ENCODE results near the gene DIPK1B. TPM values are rescaled to one million over a fixed set of nuclear protein-coding genes. Genes with fewer than 3 reads are reported as not detected.

Gene DIPK1B
- polyA plus RNA-seq, 3 donors: 0.10 TPM; not detected in 2

- no peak for DNase-seq
- intact Hi-C loops (cut with micrococcal nuclease): no loop called here
- Histone ChIP-seq H3K9me3 (replicated peaks in 1 of 2; ENCODE audit: control insufficient read depth in 1 of 2, insufficient read depth in 1 of 2, low read length in 2 of 2) (peaks cover 9 to 18% of the 10 kb centered on the region in 2 donors), H3K4me1 (ENCODE audit: control insufficient read depth in 1 of 2, insufficient read depth in 2 of 2, low read length in 2 of 2) (peaks cover 0 to 3% of the 10 kb centered on the region in 2 donors), H3K4me2 (replicated peaks; ENCODE audit: extremely low read depth, low read length, poor library complexity, severe bottlenecking) (no peak overlapping the region), H2AFZ (ENCODE audit: insufficient read depth, low read depth, low read length, poor library complexity, severe bottlenecking) (no peak overlapping the region), H3K27ac (ENCODE audit: low read depth in 1 of 2, low read length in 2 of 2) (no peak overlapping the region), H3K79me2 (ENCODE audit: insufficient read depth, low read length) (no peaks in the 10 kb centered on the region), H3K27me3 (ENCODE audit: control insufficient read depth in 2 of 2, insufficient read depth in 2 of 2, low read length in 2 of 2) (no peaks in the 10 kb centered on the region), H4K20me1 (ENCODE audit: insufficient read depth, low read length) (no peaks in the 10 kb centered on the region), H3K9ac (ENCODE audit: insufficient read depth, low read length, poor library complexity, severe bottlenecking) (no peak overlapping the region), H3K4me3 (replicated peaks in 1 of 3; ENCODE audit: low read depth in 2 of 3, low read length in 3 of 3) (no peak overlapping the region), H3K36me3 (replicated peaks in 1 of 2; ENCODE audit: control insufficient read depth in 1 of 2, insufficient read depth in 2 of 2, low read length in 2 of 2) (no peaks in the 10 kb centered on the region)
- no peaks in the 10 kb centered on the region for H3K36me3 Mint-ChIP-seq
- no peak overlapping the region for H3K4me3 Mint-ChIP-seq
- H3K27me3 Mint-ChIP-seq (ENCODE audit: low read depth in 3 of 3): peaks cover 10 to 19% (median 15%) of the 10 kb centered on the region in 3 donors
- TF ChIP-seq CTCF (IDR thresholded peaks at IDR 0.05): no peak
- peaks cover 4% of the 10 kb centered on the region for H3K4me1 Mint-ChIP-seq
- WGBS (ENCODE audit: insufficient coverage): no CpG with 5 or more reads among the region's 3 CpGs
- H3K27ac Mint-ChIP-seq: no peak overlapping the region
- H3K9me3 Mint-ChIP-seq: peaks cover 8 to 20% (median 14%) of the 10 kb centered on the region in 7 donors
Measured at GRCh38 chr9:136771907-136772415, 59.6 kb downstream of the DIPK1B start.

- Histone ChIP-seq H3K27me3 (ENCODE audit: control insufficient read depth in 2 of 2, insufficient read depth in 2 of 2, low read length in 2 of 2) (no peaks in the 10 kb centered on the region), H3K4me3 (replicated peaks in 1 of 3; ENCODE audit: low read depth in 2 of 3, low read length in 3 of 3) (no peak overlapping the region), H3K9ac (ENCODE audit: insufficient read depth, low read length, poor library complexity, severe bottlenecking) (no peak overlapping the region), H3K36me3 (replicated peaks in 1 of 2; ENCODE audit: control insufficient read depth in 1 of 2, insufficient read depth in 2 of 2, low read length in 2 of 2) (no peaks in the 10 kb centered on the region), H3K27ac (ENCODE audit: low read depth in 1 of 2, low read length in 2 of 2) (no peak overlapping the region), H2AFZ (ENCODE audit: insufficient read depth, low read depth, low read length, poor library complexity, severe bottlenecking) (peak overlapping the region; percentile 41), H3K4me1 (ENCODE audit: control insufficient read depth in 1 of 2, insufficient read depth in 2 of 2, low read length in 2 of 2) (peaks cover 0 to 3% of the 10 kb centered on the region in 2 donors), H4K20me1 (ENCODE audit: insufficient read depth, low read length) (no peaks in the 10 kb centered on the region), H3K4me2 (replicated peaks; ENCODE audit: extremely low read depth, low read length, poor library complexity, severe bottlenecking) (no peak overlapping the region), H3K79me2 (ENCODE audit: insufficient read depth, low read length) (no peaks in the 10 kb centered on the region), H3K9me3 (replicated peaks in 1 of 2; ENCODE audit: control insufficient read depth in 1 of 2, insufficient read depth in 1 of 2, low read length in 2 of 2) (peaks cover 9 to 18% of the 10 kb centered on the region in 2 donors)
- peaks cover 4% of the 10 kb centered on the region for H3K4me1 Mint-ChIP-seq
- H3K27me3 Mint-ChIP-seq (ENCODE audit: low read depth in 3 of 3): peaks cover 12 to 24% (median 14%) of the 10 kb centered on the region in 3 donors
- TF ChIP-seq CTCF (IDR thresholded peaks at IDR 0.05): no peak
- H3K27ac Mint-ChIP-seq: no peak overlapping the region
- H3K4me3 Mint-ChIP-seq: no peak overlapping the region
- intact Hi-C loops (cut with micrococcal nuclease): no loop called here
- H3K36me3 Mint-ChIP-seq: no peaks in the 10 kb centered on the region
- peak in 2 of 3 donors; percentile 42 to 59 for DNase-seq
- WGBS (ENCODE audit: insufficient coverage): 75% methylated on average over 3 of the region's 7 CpGs
- H3K9me3 Mint-ChIP-seq: peaks cover 8 to 20% (median 14%) of the 10 kb centered on the region in 7 donors
Measured at GRCh38 chr9:136773386-136774044, 61.1 kb downstream of the DIPK1B start.

Small RNAs within 50 kb of the gene (small RNA-seq; reads per million reads assigned to genes)
- 127 reads per million, percentile 96 among the genes with 10 or more reads in this experiment for gene MIR126 (ENCODE audit: insufficient read length, low read depth)
- not detected for gene MIR6722 (ENCODE audit: insufficient read length, low read depth)

Other genes with a start within 250 kb of the DIPK1B start
- gene SEC16A, start 229.5 kb upstream of the DIPK1B start, polyA plus RNA-seq: 10 to 100 TPM; 11.1 to 36.8 (median 19.1) TPM
- gene NOTCH1, start 166.5 kb upstream of the DIPK1B start, polyA plus RNA-seq: 10 to 100 TPM in 1 of 3 donors, 1 to 10 TPM in 2; 1.4 to 33.0 (median 2.2) TPM
- gene EGFL7, start 49.7 kb upstream of the DIPK1B start, polyA plus RNA-seq: 1 to 10 TPM; 1.3 to 2.8 (median 2.2) TPM
- 100 to 1,000 TPM in 2 of 3 donors, 10 to 100 TPM in 1; 80.1 to 139 (median 116) TPM for gene AGPAT2, start 25.1 kb upstream of the DIPK1B start, polyA plus RNA-seq
- under 1 TPM in 1 of 3 donors, not detected in 2; 0.16 TPM for gene LCN10, start 30.4 kb downstream of the DIPK1B start, polyA plus RNA-seq
- gene LCN6, start 36.0 kb downstream of the DIPK1B start, polyA plus RNA-seq: not detected
- under 1 TPM in 1 of 3 donors, not detected in 2; 0.27 TPM for gene LCN8, start 45.7 kb downstream of the DIPK1B start, polyA plus RNA-seq
- gene LCN15, start 51.9 kb downstream of the DIPK1B start, polyA plus RNA-seq: not detected
- 10 to 100 TPM; 33.1 to 47.2 (median 39.2) TPM for gene TMEM141, start 78.8 kb downstream of the DIPK1B start, polyA plus RNA-seq
- 1 to 10 TPM in 1 of 3 donors, under 1 TPM in 1, not detected in 1; 0.54 to 2.1 TPM for gene CCDC183, start 83.8 kb downstream of the DIPK1B start, polyA plus RNA-seq
- 10 to 100 TPM in 1 of 3 donors, 1 to 10 TPM in 2; 6.7 to 30.9 (median 8.1) TPM for gene RABL6, start 95.4 kb downstream of the DIPK1B start, polyA plus RNA-seq
- gene AJM1, start 129.9 kb downstream of the DIPK1B start, polyA plus RNA-seq: 1 to 10 TPM in 1 of 3 donors, under 1 TPM in 2; 0.10 to 2.0 (median 0.18) TPM
- 100 to 1,000 TPM in 1 of 3 donors, 10 to 100 TPM in 2; 70.0 to 163 (median 94.3) TPM for gene PHPT1, start 136.8 kb downstream of the DIPK1B start, polyA plus RNA-seq
- 1 to 10 TPM in 1 of 3 donors, under 1 TPM in 1, not detected in 1; 0.07 to 5.2 TPM for gene MAMDC4, start 139.8 kb downstream of the DIPK1B start, polyA plus RNA-seq
- gene EDF1, start 153.7 kb downstream of the DIPK1B start, polyA plus RNA-seq: 100 to 1,000 TPM; 245 to 407 (median 264) TPM
- gene TRAF2, start 173.9 kb downstream of the DIPK1B start, polyA plus RNA-seq: 1 to 10 TPM; 1.6 to 6.1 (median 2.0) TPM
- gene FBXW5, start 232.2 kb downstream of the DIPK1B start, polyA plus RNA-seq: 100 to 1,000 TPM in 1 of 3 donors, 10 to 100 TPM in 2; 85.3 to 117 (median 92.7) TPM
- gene C8G, start 232.7 kb downstream of the DIPK1B start, polyA plus RNA-seq: under 1 TPM in 2 of 3 donors, not detected in 1; 0.55 to 0.72 TPM
- under 1 TPM in 1 of 3 donors, not detected in 2; 0.29 TPM for gene LCN12, start 239.7 kb downstream of the DIPK1B start, polyA plus RNA-seq

All from CD14-positive monocyte (primary cell).